Mucosa of gallbladder (tissue), 1 donor: ENCODE results near the gene KCNJ15. TPM values are rescaled to one million over a fixed set of nuclear protein-coding genes. Genes with fewer than 3 reads are reported as not detected.

Source experiments
- DNase-seq: peaks from one replicate; pipeline ENCODE4 v3.0.0-alpha.2; 2020; ENCODE audit warnings: low spot score
- total RNA-seq: library from RNA; stranded (reverse); gene quantifications from one replicate; pipeline ENCODE4 v1.2.1, GENCODE V29; 2021
- donor health status: DM: no; HTN: no; CAD: no.

Gene KCNJ15
- total RNA-seq, 1 donor from 2014 or later, result 158 TPM

GRCh38 chr21:38298832-38299231 lies 42.0 kb downstream of the KCNJ15 start:
- no peak for DNase-seq

GRCh38 chr21:38299671-38300070 lies 42.9 kb downstream of the KCNJ15 start:
- no peak for DNase-seq

DNA sequence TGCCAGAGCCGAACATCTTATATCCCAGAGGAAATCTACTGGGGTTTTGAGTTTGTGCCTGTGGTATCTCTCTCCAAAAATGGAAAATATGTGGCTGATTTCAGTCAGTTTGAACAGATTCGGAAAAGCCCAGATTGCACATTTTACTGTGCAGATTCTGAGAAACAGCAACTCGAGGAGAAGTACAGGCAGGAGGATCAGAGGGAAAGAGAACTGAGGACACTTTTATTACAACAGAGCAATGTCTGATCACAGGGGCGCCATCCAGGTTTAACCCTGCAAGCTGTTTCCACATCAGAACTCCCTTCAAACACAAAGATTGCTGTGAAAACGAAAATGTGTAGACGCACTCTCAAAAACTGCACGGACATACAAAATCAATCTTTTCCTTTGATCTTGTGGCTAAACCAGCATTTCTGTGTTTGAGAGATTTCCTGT lies 43.4 kb downstream of the KCNJ15 start:
- no peak for DNase-seq

DNA sequence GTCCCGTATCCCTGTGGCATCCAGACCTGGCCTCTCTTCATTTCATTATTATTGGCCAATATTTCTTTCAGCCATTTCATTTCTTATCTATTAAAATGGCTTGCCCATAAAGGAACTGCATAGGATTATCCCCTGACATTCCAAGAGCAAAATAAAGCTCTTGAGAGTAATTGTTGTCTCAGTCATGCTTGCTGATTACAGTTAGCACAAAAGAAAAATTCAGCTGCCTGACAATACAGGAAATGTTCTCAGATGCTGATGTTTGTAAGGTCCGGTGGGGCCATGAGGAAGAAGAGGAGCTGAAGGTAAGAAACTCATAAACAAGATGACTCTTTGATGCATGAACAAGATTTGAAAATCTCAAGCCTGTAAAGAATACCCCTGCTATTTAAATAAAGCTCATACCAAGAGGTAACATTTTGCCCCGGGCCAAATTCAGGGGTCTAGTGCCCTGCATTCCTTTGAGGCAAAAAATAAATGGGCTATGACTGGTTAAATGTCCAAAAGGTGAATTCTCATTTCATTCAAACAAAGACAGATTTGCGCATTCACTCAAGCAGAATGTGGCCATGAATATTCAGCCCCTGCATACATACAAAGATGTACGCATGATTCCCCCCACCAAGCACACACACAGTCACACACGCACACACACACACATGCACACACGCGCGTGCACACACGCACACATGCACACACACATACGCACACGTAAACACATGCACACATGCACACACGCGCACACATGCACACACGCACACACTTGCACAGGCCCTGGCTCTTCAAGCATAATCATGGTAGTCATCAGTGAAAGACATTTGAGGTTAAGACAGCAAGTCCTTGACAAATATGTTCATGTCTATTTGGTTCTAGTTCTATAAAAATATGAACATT lies 44.8 kb downstream of the KCNJ15 start:
- no peak for DNase-seq

- no peak for DNase-seq
Measured at GRCh38 chr21:38303300-38303699, 46.5 kb downstream of the KCNJ15 start.

DNA sequence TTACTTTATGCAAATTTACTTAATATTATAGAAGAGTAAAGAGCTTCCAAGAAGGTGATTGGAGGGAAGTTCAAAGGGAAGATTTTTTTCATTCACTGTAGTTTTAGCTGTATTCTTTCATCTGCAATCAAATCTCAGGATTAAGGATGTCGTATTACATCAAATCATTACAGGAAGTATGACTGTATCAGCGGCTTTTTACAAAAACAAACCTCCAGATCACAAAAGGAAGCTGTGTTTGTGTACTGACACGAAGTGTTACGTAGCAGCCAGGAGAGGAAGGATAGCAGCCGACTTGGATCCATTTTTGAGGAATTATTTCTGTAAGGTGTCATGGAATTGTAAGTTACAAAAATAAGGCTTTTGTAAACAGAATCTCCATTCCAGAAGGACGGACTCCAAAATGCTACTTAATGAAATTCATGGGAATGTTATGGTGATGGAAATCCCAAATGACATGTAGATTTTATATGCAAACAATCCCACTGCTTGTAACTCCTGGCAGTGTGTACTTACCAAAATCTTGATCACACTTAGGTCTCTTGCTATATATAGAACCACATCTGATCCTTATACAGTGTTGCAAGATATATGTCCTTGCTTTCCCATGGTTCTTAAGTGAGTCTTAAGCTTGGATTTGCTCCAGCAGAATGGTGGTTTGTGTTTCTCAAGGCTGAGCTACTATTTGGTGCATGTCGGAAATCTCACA lies 49.8 kb downstream of the KCNJ15 start:
- no peak for DNase-seq

GRCh38 chr21:38307771-38308531 lies 51.2 kb downstream of the KCNJ15 start:
- DNase-seq, result no peak

DNA sequence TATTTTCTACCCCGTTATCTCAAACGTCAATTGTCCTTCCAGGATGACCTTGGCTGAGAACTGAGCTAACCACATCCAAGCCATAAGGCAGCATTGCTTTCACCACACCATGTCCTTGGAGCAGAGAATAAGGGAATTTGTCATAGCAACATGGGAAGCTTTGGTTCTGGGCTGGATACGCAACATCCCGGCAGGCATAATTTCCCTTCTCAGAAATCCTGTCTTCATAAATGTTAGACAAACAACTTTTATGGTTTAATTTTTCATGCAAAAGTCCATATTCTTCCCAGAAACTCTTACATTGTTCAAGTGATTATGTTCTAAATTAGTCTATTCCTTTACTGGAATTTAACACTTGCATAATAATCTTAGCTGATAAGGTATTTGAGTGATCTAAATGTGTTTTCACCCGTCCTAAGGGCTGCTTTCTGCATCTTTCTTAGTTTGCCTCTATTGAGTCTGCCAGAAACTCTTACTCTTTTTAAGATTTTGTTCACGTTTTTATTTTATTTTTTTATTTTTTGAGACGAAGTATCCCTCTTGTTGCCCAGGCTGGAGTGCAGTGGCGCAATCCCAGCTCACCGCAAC lies 51.8 kb downstream of the KCNJ15 start:
- DNase-seq, result no peak

GRCh38 chr21:38310646-38311485 lies 54.1 kb downstream of the KCNJ15 start:
- no peak for DNase-seq

DNA sequence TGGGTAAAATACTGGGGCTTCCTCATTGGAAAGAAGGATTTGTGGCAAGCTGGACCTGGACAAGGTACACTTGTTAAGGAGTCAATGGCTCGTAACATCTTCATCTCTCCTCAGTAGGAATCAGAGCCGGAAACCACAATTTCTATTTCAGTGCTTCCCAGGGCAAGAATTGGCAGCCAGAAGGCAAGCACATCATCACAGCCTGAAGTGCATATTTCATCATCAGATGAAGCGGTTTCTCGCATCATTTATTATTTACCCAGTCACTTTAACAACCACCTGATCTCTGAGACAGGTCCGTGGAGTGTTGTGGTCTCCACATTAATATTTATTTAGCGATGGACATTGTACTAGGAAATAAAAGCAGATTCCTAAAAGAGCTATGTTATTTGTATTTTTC lies 55.0 kb downstream of the KCNJ15 start:
- no peak for DNase-seq

DNA sequence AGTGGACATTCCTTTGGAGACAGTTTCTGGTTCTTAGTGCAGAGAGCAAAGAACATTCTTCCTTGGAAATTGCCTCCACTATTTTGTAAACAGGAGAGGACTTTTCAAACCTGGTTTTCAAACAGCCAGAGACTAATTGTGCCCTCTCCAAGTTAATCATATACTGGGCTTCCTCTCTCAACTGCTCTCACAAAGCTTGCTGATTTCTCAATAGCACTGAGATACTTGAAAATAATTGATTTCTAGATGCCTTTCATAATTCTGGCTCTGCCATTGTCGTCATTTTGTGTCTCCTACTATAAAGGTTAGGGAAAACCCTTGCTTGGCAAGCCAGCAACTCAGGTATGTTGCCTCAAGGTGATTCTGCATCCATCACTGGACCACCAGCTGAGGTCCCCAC lies 56.0 kb downstream of the KCNJ15 start:
- no peak for DNase-seq

- DNase-seq, result no peak
Measured at GRCh38 chr21:38314558-38314957, 57.8 kb downstream of the KCNJ15 start.

DNA sequence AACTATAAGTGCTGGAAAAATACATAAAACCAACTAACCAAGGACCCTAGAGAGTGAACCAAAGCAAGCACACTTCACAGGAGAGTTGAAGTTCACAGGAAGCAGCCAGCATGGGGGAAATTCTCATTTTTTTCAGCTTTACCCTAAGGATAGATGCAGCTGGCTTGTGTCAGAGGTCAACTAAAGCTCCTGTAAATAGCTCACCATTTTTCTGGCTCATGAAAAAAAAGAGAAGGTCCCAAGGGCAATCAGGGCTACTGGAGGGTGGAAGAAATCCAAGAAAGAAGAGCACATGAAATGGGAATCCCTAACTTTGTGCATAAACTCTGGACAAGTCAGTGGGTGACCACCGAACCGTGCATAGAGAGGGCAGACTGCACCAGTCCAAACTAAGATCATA lies 58.3 kb downstream of the KCNJ15 start:
- DNase-seq, result no peak

- no peak for DNase-seq
Measured at GRCh38 chr21:38319781-38320180, 63.0 kb downstream of the KCNJ15 start.

DNA sequence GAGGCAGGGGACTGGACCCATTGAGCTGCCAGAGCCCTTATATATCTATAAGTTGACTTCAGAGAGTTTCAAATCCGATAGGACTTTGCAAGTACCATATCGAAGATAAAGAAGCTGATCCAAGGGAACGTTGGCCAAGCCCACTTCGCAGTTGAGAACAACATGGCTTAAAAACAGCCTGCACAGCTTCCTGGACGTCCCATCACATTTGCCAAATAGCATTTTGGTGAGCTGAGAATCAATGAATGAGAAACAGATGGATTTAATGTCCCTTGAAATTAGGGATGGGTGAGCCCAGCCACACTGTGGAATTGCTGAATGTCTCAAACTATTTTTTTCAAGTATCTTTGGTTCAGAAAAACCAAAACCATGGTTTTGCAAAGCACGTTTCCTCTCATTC lies 64.8 kb downstream of the KCNJ15 start:
- DNase-seq, result no peak

DNA sequence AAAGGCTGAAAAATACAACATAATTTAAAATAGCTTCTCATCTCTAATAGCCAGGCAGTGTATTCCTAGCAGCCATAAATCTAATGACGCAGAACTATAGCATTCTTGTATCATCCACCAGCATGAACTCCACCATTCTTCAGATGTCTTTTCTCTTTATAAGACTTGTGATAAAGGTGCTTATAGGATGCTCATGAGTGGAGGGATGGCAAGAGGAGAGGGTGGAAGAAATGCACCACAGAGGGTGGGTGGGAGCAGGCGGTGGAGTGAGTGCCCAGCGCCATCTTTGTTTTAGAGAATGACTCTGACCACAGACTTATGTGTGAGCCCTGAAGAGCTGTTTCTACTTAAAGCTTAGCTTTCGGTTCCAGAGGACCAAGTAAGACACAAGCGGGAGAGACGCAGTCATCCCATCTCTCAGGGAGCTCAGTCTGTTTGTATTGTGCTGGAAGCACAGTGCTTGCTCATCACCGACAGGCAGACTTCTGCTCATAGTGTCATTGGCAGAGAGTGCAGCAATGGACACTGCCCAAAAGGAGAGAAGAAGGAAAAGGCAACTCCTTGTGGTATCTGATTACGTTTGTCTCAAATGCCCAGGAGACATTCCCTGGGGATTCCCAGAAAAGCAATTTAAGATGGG lies 65.6 kb downstream of the KCNJ15 start:
- no peak for DNase-seq

DNA sequence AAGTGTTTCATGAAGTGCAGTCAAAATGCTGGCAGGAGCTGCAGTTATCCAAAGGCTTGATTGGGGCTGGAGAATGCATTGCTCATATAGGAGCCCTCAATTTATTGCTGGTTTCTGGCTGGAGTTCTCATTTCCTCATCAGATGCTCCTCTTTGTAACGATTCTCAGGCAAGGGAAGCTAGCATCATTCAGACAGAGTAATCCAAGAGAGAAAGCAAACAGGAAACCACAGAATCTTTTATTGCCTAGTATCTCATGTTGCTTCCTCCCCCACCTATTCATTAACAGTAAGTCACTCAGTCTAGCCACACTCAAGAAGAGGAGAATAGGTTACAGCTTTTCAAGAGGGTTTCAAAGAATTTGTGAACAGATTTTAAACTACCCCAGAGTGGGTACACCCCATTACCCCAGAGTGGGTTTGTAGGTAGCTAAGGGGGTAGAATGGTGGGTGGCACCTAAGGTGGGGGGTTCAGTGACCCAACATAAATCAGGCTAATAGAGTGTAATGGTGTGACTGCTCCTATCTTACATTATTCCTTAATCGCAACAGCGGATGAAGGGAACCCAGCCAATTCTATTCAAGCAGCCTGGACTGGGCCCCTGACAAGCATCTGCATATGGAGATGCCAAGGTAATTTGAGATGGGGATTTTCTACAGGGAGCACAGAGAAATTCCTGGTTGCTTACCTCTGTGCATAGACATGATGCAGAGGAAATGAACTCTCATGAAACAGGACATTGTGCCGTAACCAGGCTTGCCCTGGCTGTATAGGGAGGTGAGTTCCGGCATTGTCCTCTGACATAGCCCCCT lies 67.1 kb downstream of the KCNJ15 start:
- no peak for DNase-seq

- no peak for DNase-seq
Measured at GRCh38 chr21:38325216-38325615, 68.4 kb downstream of the KCNJ15 start.

DNA sequence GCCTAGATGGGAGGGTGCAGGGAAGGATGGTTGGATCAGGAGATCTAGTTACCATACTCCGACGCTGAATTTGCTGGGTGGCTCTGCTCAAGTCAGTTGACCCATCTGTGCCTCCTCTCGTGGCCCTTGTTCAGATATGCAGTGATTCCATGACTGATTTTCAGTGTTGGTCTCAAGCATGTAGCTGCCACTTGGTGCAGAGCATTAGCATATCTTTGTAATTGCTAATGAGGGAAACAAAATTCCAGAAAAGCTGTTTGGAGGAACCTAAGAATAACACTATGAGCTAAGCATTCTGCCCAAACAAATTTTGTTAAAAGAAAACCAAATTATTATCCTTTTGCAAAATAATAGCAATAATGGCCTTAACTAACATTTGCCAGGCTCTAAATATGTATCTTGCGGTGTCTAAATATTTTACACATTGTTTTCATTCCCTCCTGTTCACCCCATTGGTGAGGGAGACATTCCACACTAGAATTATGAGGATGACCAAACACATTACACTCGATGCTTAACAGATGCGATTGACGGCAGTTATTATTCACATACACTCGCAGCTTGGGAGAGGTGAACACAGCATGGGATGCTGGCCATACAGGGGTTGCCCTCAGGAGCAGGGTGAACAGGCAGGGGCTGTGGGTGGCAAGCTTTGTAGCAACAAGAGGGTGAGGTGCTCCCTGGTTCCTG lies 69.1 kb downstream of the KCNJ15 start:
- DNase-seq, result no peak
